Tibial artery (tissue), 4 donors: ENCODE data around the gene MCF2L2.

Experiments
- DNase-seq, 2 donors: peaks; one replicate each; pipeline ENCODE4 v3.0.0-alpha.2; 2019
- H3K27ac ChIP-seq, 2 donors: fragments of 200-600 bp; sonication (generic) in 1 of 2; 1 replicate in 1 of 2; 2 replicates in 1 of 2; pipeline ENCODE4 v1.5.1; 2018 to 2019; ENCODE audit warnings: mild to moderate bottlenecking in 1 of 2
- H3K27me3 ChIP-seq, 2 donors: fragments of 200-600 bp; sonication (generic) in 1 of 2; one replicate each; pipeline versions ENCODE4 v1.5.1 to v1.6.0; 2016 to 2019
- H3K36me3 ChIP-seq, 3 donors: fragments of 200-600 bp; sonication (generic) in 2 of 3; one replicate each; pipeline ENCODE4 v1.5.1; 2016 to 2019; ENCODE audit warnings: mild to moderate bottlenecking in 2 of 3
- H3K4me1 ChIP-seq, 4 donors: fragments of 200-600 bp; sonication (generic) in 2 of 4; 1 replicate in 3 of 4; 2 replicates in 1 of 4; pipeline ENCODE4 v1.5.1; 2016 to 2019
- H3K4me3 ChIP-seq, 2 donors: fragments of 200-600 bp; sonication (generic) in 1 of 2; 1 replicate in 1 of 2; 2 replicates in 1 of 2; pipeline ENCODE4 v1.5.1; 2018 to 2019; ENCODE audit warnings: mild to moderate bottlenecking in 2 of 2
- H3K9me3 ChIP-seq, 3 donors: fragments of 200-600 bp; sonication (generic) in 1 of 3; one replicate each; pipeline ENCODE4 v1.5.1; 2016 to 2019
- intact Hi-C: fragments of 100-400 bp; cut with DNase I; formaldehyde crosslinking; loops from one replicate; pipeline ENCODE4 v1.15.0; 2023; ENCODE audit warnings: low total_unique reads
- TF ChIP-seq, protein P1 (sequence below), 2 experiments: fragments of 200-600 bp in 1 of 2; fragments of 450-650 bp in 1 of 2; IDR thresholded peaks; one replicate each; pipeline ENCODE4 v1.5.1; 2017 to 2019; ENCODE audit warnings: antibody characterized with exemption in 2 of 2, mild to moderate bottlenecking in 1 of 2, moderate library complexity in 1 of 2

Gene MCF2L2

DNA sequence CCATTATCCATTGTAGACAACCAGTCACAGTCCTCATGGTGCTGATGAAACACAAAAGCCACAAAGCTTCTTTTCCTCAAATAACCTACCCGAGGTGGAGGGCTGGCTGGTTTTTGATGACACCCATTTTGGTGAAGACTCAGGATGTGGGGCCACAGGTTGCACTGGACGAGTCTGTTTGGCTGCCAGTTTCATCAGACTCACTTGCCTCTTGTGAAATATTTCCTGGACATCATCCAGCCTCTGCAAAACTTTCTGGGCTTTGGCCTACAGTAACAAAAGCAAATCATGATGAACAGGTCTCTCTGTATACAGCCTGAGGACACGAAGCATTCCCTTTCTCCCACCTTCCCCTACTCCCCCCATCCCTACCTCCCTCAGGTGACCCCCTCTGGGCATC lies 133.2 kb downstream of the MCF2L2 start:
- Histone ChIP-seq H3K9me3 (no peaks in the 10 kb centered on the region), H3K4me3 (no peak overlapping the region), H3K27me3 (no peaks in the 10 kb centered on the region), H3K36me3 (no peaks in the 10 kb centered on the region), H3K27ac (no peak overlapping the region), H3K4me1 (no peaks in the 10 kb centered on the region)
- TF ChIP-seq, protein P1, sequence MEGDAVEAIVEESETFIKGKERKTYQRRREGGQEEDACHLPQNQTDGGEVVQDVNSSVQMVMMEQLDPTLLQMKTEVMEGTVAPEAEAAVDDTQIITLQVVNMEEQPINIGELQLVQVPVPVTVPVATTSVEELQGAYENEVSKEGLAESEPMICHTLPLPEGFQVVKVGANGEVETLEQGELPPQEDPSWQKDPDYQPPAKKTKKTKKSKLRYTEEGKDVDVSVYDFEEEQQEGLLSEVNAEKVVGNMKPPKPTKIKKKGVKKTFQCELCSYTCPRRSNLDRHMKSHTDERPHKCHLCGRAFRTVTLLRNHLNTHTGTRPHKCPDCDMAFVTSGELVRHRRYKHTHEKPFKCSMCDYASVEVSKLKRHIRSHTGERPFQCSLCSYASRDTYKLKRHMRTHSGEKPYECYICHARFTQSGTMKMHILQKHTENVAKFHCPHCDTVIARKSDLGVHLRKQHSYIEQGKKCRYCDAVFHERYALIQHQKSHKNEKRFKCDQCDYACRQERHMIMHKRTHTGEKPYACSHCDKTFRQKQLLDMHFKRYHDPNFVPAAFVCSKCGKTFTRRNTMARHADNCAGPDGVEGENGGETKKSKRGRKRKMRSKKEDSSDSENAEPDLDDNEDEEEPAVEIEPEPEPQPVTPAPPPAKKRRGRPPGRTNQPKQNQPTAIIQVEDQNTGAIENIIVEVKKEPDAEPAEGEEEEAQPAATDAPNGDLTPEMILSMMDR (IDR thresholded peaks at IDR 0.05): no peak
- intact Hi-C loops: no loop called here
- no peak for DNase-seq

DNA sequence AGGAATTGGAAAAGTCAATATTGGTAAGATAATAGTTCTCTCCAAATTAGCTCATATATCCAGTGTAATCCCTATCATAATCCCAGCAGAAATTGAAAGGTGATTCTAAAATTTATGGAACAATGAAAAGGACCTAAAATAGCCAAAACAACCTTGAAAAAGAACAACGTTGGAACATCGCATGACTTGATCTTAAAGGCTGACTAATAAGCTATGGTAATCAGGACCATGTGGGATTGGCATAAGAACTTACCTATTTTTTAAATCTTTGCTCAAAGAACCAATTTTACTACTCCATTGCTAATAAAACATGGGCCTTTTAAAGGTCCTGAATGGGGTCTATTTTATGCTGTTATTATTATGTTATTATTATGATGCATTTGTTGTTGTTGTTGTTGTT lies 134.5 kb downstream of the MCF2L2 start:
- Histone ChIP-seq H3K4me1 (no peaks in the 10 kb centered on the region), H3K4me3 (no peak overlapping the region), H3K36me3 (no peaks in the 10 kb centered on the region), H3K9me3 (no peaks in the 10 kb centered on the region), H3K27ac (no peak overlapping the region), H3K27me3 (no peaks in the 10 kb centered on the region)
- DNase-seq: no peak
- intact Hi-C loops: no loop called here
- TF ChIP-seq, protein P1 (IDR thresholded peaks at IDR 0.05): no peak

DNA sequence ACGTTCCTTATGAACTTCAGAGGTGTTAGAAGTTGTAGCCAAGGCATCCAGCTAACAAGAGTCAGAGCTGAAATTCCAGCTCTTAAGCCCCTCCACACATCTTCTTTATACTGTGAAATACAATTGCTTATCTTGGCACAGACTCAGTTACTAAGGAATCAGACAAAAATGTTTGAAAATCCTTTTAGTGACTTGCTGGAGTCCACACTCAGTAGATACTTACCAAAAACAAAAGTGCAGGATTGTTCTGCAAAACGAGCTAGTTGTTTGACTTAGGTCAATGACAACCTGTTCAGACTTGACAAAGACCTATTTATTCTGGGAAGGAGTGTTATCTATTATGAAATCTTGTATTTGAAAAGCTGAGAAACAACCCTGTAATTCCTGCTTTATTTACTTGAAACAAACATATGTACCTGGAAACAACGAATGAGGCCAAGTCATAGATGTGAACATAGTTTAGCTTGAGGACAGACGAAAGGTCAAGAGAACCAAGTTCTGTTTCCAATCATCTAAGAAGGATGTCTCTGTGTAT lies 136.9 kb downstream of the MCF2L2 start:
- Histone ChIP-seq H3K9me3 (no peaks in the 10 kb centered on the region), H3K36me3 (no peaks in the 10 kb centered on the region), H3K4me1 (peaks cover 0 to 14% (median 7%) of the 10 kb centered on the region in 4 donors), H3K27ac (no peak overlapping the region), H3K4me3 (no peak overlapping the region), H3K27me3 (no peaks in the 10 kb centered on the region)
- intact Hi-C loops: no loop called here
- DNase-seq: no peak
- TF ChIP-seq, protein P1 (IDR thresholded peaks at IDR 0.05): no peak

DNA sequence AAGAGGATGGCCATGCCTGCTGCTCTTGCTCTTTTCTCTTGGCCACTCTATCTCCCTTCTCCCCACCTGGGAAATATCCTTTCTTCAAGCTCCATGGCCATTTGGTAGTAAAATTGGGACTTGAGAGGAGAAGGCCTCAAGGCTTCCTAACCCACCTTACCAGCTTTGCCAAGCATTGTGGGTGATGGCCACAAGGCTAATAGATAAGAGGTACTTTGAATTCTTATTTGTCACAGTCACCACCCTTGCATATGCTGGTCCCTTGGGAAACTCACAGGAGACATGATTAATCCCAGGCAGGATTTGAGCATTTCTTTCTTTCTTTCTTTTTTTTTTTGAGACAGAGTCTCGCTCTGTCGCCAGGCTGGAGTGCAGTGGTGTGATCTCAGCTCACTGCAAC lies 138.2 kb downstream of the MCF2L2 start:
- intact Hi-C loops: no loop called here
- H3K4me1 ChIP-seq: peaks cover 0 to 23% (median 17%) of the 10 kb centered on the region in 4 donors
- H3K27ac ChIP-seq: no peak overlapping the region
- TF ChIP-seq, protein P1 (IDR thresholded peaks at IDR 0.05): no peak
- H3K27me3 ChIP-seq: no peaks in the 10 kb centered on the region
- no peaks in the 10 kb centered on the region for H3K36me3 ChIP-seq
- no peak overlapping the region for H3K4me3 ChIP-seq
- DNase-seq: no peak
- no peaks in the 10 kb centered on the region for H3K9me3 ChIP-seq

DNA sequence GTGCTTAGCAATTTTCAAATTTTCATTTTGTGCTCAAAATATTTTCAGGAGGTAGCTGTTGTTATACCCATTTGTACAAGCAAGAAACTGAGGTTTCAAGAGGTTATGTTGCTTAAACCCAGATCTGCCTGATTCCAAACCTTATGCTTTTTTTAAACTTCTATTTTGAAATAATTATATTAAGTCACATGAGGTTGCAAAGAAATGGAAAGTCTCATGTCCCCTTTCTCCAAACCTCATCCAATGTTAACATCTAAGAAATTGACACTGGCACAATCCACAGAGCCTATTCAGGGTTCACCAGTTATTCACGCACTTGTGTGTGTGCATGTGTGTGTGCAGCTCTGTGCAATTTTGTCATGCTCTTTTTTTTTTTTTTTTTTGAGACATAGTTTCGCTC lies 140.3 kb downstream of the MCF2L2 start:
- Histone ChIP-seq H3K27ac (peak overlapping the region in 1 of 2 donors; percentile 42), H3K27me3 (no peaks in the 10 kb centered on the region), H3K9me3 (no peaks in the 10 kb centered on the region), H3K4me1 (peaks cover 0 to 29% (median 21%) of the 10 kb centered on the region in 4 donors), H3K4me3 (no peak overlapping the region), H3K36me3 (no peaks in the 10 kb centered on the region)
- intact Hi-C loops: no loop called here
- no peak for DNase-seq
- TF ChIP-seq, protein P1 (IDR thresholded peaks at IDR 0.05): no peak
